GM21737 (cell line): ENCODE results near the gene CEP152.
"Not testable (repeated sequence)": the region's sequence is repeated elsewhere in the genome, so short reads cannot be mapped to it uniquely, and the experiment has no call there.

Experiments used
- ATAC-seq: cut with Tn5 transposase; IDR thresholded peaks from one replicate; pipeline ENCODE4 v1.9.1; 2021; ENCODE audit warnings: mild to moderate bottlenecking, moderate library complexity; ENCODE audit not compliant: unreplicated experiment

The CEP152 gene

GRCh38 chr15:48806151-48806550 lies 4.7 kb downstream of the CEP152 start:
- no peak for ATAC-seq

GRCh38 chr15:48805591-48805990 lies 5.3 kb downstream of the CEP152 start:
- ATAC-seq: no peak

- no peak for ATAC-seq
Observed at GRCh38 chr15:48803877-48804276, 7.0 kb downstream of the CEP152 start.

DNA sequence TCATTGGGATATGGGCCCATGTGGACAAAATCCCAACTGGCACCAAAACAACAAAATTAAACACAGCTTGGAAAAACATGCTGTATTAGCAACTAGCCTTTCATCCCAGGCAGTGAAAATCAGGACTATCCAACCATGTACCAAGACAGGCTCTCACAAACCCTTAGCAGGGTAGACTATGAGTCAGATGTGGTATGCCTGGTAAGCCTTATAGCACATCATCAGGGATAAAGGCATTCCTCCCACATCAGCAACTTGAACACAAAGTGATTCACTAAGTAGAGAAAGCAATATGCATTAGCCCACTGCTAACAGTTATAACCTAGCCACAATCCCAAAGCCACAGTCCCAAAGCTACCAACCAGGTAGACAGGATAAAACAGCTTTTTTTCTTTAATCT lies 8.0 kb downstream of the CEP152 start:
- ATAC-seq: no peak

DNA sequence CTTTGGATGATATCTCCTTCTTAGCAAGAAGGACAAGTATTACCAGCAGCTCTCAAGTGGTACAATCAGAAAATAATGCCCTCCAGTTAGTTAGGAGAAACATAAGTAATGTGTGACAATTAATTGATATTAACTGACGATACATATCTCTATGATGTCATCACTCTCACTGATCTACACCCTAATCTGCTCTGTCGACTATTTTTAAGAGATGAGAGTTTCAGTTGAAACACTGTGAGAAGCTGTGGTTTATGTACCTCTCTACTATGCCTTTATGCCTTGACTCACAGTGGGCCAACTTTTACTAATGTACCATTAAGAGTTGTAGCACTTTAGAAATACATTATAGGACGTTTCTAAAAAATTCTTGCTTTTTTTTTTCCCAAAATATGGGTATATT lies 8.6 kb downstream of the CEP152 start:
- no peak for ATAC-seq

GRCh38 chr15:48800811-48801455 lies 9.9 kb downstream of the CEP152 start:
- ATAC-seq: no peak

- ATAC-seq: no peak
Observed at GRCh38 chr15:48800245-48800644, 10.6 kb downstream of the CEP152 start.

DNA sequence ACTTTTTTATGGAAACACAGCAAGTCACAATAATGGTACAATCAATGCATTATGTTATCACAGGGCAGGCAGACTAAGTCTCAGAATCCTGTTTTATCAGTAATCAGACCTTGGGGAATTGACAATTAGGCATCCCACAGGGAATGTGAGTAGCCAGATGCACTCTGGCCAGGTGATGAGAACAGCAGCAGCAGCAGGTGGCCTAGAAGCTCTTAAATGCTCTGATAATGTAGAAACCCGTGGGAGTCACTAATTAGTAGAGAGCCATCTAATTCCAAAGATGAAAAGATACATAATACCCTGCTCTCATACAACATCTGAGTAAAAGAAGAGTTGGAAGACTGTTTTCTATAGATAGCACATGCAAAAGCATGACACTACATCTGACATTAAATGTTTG lies 12.6 kb downstream of the CEP152 start:
- ATAC-seq: no peak

GRCh38 chr15:48796930-48797329 lies 13.9 kb downstream of the CEP152 start:
- ATAC-seq: no peak

GRCh38 chr15:48796521-48796920 lies 14.3 kb downstream of the CEP152 start:
- ATAC-seq: no peak

DNA sequence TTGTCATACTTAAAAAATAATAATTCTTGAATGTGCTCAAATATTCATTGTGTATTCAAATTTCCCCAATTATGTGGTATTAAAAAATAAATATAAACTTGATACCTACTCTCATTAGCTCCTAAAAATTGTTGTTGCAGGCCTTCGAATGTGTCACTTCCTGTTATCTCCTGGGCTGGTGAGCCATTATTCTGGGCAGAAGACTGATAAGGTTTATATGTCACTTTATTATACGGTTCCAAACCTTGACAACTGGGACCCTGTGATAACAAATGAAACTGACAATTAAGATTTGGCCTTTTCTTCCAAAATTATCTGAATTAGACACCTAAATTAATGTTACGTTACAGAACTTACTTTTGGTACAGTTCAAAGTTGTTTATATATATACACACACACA lies 15.0 kb downstream of the CEP152 start:
- ATAC-seq: no peak

GRCh38 chr15:48794697-48795134 lies 16.2 kb downstream of the CEP152 start:
- ATAC-seq: peak; percentile 72

GRCh38 chr15:48792408-48792807 lies 18.5 kb downstream of the CEP152 start:
- no peak for ATAC-seq

GRCh38 chr15:48790466-48791115 lies 20.3 kb downstream of the CEP152 start:
- not testable (repeated sequence) for ATAC-seq

- ATAC-seq: no peak
Observed at GRCh38 chr15:48785712-48786111, 25.2 kb downstream of the CEP152 start.

GRCh38 chr15:48785195-48785594 lies 25.7 kb downstream of the CEP152 start:
- ATAC-seq: no peak

DNA sequence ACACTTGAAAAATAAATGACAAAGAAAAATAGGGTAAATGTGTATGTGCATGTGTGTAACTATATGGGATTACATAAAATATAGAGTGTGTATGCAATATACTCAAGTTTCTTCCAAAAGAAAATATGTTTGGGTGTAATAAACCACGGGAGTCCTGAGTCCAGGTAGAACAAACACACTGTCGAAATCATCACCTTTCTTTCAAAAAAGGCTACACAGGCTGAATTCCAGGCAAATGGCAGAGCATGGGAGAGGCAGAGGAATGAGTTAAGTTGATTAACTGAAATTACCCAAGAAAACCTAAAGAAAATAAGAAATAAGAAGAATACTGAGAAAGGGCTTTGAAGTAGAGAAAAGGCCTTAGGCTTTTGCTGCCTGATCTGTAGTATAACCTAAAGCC lies 26.1 kb downstream of the CEP152 start:
- no peak for ATAC-seq

- no peak for ATAC-seq
Observed at GRCh38 chr15:48782911-48783310, 28.0 kb downstream of the CEP152 start.

DNA sequence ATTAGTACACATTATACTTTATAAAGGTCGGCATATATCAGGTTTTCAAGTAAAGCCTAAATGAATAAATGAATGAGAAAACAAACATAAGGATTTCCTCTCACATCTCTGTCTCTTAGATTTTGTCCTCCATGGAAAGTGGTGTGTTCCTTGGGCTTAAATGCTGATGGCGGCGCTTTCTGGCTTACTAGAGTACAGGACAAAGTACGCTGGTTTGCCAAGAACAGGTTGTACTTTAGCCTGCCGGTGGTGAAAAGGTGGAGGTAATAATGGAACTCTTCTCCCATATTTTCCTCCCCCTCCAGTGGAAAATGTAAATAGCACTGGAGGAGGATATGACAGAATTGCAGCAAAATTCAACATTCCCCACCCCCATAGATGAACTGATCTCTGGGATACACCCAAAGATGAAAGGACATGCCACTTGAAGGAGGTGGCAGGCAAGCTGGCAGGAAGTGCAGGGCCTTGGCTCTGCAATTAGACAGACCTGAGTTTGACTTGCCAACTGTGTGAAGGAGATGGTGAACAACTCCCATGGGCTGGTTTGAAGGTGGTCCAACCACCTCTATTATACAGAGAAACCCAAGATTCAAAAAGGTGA lies 29.3 kb downstream of the CEP152 start:
- ATAC-seq: no peak

GRCh38 chr15:48781017-48781416 lies 29.9 kb downstream of the CEP152 start:
- no peak for ATAC-seq

DNA sequence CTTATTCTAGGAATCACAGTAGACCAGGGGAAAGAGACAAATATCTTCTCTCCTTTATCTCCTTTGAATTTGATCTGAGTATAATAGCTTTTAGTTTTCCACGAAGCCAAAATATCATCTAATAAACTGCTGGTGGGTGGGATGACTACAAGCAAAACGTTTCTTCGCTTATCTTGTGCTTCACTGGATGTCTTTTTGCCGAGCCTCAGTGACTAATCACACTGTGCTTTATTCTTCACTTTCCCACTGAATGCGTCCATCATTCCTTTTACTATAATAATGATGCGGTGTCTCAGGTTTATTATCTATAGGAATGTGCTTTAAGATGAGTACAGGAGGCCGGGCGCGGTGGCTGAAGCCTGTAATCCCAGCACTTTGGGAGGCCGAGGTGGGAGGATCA lies 32.5 kb downstream of the CEP152 start:
- ATAC-seq: no peak

- ATAC-seq: no peak
Observed at GRCh38 chr15:48777645-48778330, 33.1 kb downstream of the CEP152 start.
